GM19239 (cell line): Measurements from ENCODE around the gene ANP32E.
"Not testable (repeated sequence)": the region's sequence is repeated elsewhere in the genome, so short reads cannot be mapped to it uniquely, and the experiment has no call there.

Source experiments
- DNase-seq: peaks from one replicate; pipeline ENCODE4 v3.0.0; 2011; ENCODE audit warnings: low spot score; ENCODE audit not compliant: insufficient read length
- FAIRE-seq: peaks from 2 replicates; lab custom pipeline; 2011; peaks lifted over from hg19 to GRCh38; lab: Jason Lieb, UNC

The ANP32E gene

GRCh38 chr1:150257624-150258585 is 22.0 kb upstream of the ANP32E start, which contains the start of gene CA14:
TSS of gene CA14 (plus strand) at chr1:150257774. CDS start at chr1:150258129, 355 bp downstream.
- DNase-seq (no peak), FAIRE-seq (no peak)

- no peak for FAIRE-seq
- DNase-seq, result no peak
Measured at GRCh38 chr1:150256554-150257341, 20.8 kb upstream of the ANP32E start.

GRCh38 chr1:150256198-150256553 is 20.3 kb upstream of the ANP32E start:
- DNase-seq, result no peak
- no peak for FAIRE-seq

- no peak for DNase-seq
- no peak for FAIRE-seq
Measured at GRCh38 chr1:150249936-150250335, 14.0 kb upstream of the ANP32E start.

- FAIRE-seq (peak; percentile 23), DNase-seq (no peak)
Measured at GRCh38 chr1:150243003-150243402, 7.1 kb upstream of the ANP32E start.

- FAIRE-seq (no peak), DNase-seq (no peak)
Measured at GRCh38 chr1:150237746-150238145, 1.8 kb upstream of the ANP32E start.

- not testable (repeated sequence) for DNase-seq, FAIRE-seq
Measured at GRCh38 chr1:150237176-150237575, 1.3 kb upstream of the ANP32E start.

GRCh38 chr1:150236614-150237100 is 745 bp upstream of the ANP32E start:
- DNase-seq (no peak), FAIRE-seq (no peak)

GRCh38 chr1:150235294-150235851 is 539 bp downstream of the ANP32E start:
- no peak for FAIRE-seq
- DNase-seq, result no peak

- DNase-seq (peak; percentile 45), FAIRE-seq (peak; percentile 87)
Measured at GRCh38 chr1:150234566-150235293, 1.2 kb downstream of the ANP32E start.

- DNase-seq (no peak), FAIRE-seq (no peak)
Measured at GRCh38 chr1:150234309-150234565, 1.7 kb downstream of the ANP32E start.

GRCh38 chr1:150233359-150234308 is 2.3 kb downstream of the ANP32E start:
- peak; percentile 63 for FAIRE-seq
- DNase-seq, result no peak

- FAIRE-seq, result not testable (repeated sequence)
Measured at GRCh38 chr1:150232921-150233320, 3.0 kb downstream of the ANP32E start.

GRCh38 chr1:150228246-150228645 is 7.7 kb downstream of the ANP32E start:
- not testable (repeated sequence) for FAIRE-seq, DNase-seq

More at GRCh38 chr1:150232921-150233320, 3.0 kb downstream of the ANP32E start:
- not testable (repeated sequence) for DNase-seq

GRCh38 chr1:150227228-150227627 is 8.7 kb downstream of the ANP32E start:
- FAIRE-seq (no peak), DNase-seq (no peak)

- DNase-seq (no peak), FAIRE-seq (no peak)
Measured at GRCh38 chr1:150226486-150226885, 9.4 kb downstream of the ANP32E start.

GRCh38 chr1:150225546-150225945 is 10.4 kb downstream of the ANP32E start:
- DNase-seq (no peak), FAIRE-seq (no peak)

GRCh38 chr1:150224983-150225382 is 10.9 kb downstream of the ANP32E start:
- FAIRE-seq (no peak), DNase-seq (no peak)

- DNase-seq (no peak), FAIRE-seq (no peak)
Measured at GRCh38 chr1:150221552-150221951, 14.4 kb downstream of the ANP32E start.
